GM12873 (cell line): ENCODE data around the gene STEAP1B.

Experiments
- CTCF ChIP-seq: IDR thresholded peaks from 2 replicates; pipeline ENCODE4 v1.5.1; 2012; ENCODE audit warnings: low read depth, mild to moderate bottlenecking, moderate library complexity, low read length, control low read depth; ENCODE audit not compliant: insufficient read depth; ENCODE audit errors: missing control alignments

Gene STEAP1B

GRCh38 chr7:22378199-22378980 is 121.6 kb downstream of the STEAP1B start:
- no peak for TF ChIP-seq CTCF

- TF ChIP-seq CTCF = no peak
These were observed 122.3 kb downstream of the STEAP1B start for GRCh38 chr7:22377703-22378102.

GRCh38 chr7:22375359-22376048 is 124.5 kb downstream of the STEAP1B start:
- no peak for TF ChIP-seq CTCF

- no peak for TF ChIP-seq CTCF
These were observed 126.1 kb downstream of the STEAP1B start for GRCh38 chr7:22373911-22374310.

GRCh38 chr7:22373388-22373787 is 126.6 kb downstream of the STEAP1B start:
- TF ChIP-seq CTCF = no peak

- TF ChIP-seq CTCF = no peak
These were observed 127.1 kb downstream of the STEAP1B start for GRCh38 chr7:22372863-22373262.

- TF ChIP-seq CTCF = no peak
These were observed 128.1 kb downstream of the STEAP1B start for GRCh38 chr7:22371878-22372277.
